Mammary epithelial cell (primary cell): Measurements from ENCODE around the gene BMPR1A.
"Not testable (repeated sequence)": the region's sequence is repeated elsewhere in the genome, so short reads cannot be mapped to it uniquely, and the experiment has no call there.

ENCODE experiments used
- CTCF ChIP-seq, 2 donors: IDR thresholded peaks in 1 of 2; conservative IDR thresholded peaks in 1 of 2; 2 replicates each; pipeline ENCODE4 v1.5.1; 2011 to 2012; ENCODE audit warnings: inconsistent platforms in 2 of 2, low read length in 2 of 2, mild to moderate bottlenecking in 2 of 2, control low read depth in 1 of 2, low read depth in 1 of 2; ENCODE audit not compliant: insufficient read depth in 1 of 2; ENCODE audit errors: extremely low read depth in 1 of 2
- EZH2 ChIP-seq: IDR thresholded peaks from 2 replicates; pipeline ENCODE4 v1.6.1; 2012; ENCODE audit warnings: low read length, inconsistent platforms, borderline replicate concordance

DNA sequence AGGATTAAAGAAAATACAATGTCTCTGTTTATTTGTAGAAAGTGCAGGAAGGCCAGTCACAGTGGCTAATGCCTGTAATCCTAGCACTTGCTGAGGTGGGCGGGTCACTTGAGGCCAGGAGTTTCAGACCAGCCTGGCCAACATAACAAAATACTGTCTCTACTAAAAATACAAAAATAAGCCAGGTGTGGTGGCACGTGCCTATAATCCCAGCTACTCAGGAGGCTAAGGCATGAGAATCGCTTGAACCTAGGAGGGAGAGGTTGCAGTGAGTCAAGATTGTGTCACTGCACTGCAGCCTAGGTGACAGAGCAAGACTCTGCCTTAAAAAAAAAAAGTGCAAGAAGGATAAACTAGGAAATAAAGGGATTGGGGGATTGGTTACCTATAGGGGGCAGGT is 222.0 kb downstream of the BMPR1A start:
- TF ChIP-seq CTCF (conservative IDR thresholded peaks at IDR 0.05 in 1 of 2, IDR thresholded peaks at IDR 0.05 in 1 of 2; ENCODE audit: extremely low read depth in 1 of 2, insufficient read depth in 1 of 2, low read depth in 1 of 2, low read length in 2 of 2); EZH2: not testable (repeated sequence)
